ENCODE results near the gene ASAP2. TPM values are rescaled to one million over a fixed set of nuclear protein-coding genes. Genes with fewer than 3 reads are reported as not detected.

ASAP2 gene
- total RNA-seq, 1 experiment from 2014 or later: 12.6 TPM

DNA sequence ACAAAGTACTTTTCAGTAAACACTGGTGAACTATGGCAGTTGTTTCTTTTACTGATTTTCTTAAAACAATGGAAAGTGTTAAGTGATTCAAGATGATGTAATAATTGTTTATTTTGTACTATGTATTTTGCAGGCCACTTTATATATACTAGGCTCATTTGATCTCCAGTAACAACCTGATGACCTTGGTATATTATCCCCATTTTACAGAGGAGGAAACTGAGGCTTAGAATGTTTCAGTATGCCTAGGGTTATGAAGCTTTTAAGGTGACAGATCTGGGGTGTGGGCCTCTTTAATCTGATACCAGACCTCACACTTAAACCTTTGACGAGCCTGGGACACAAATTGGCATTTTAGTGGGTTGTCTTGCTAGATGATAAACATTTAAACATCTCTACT is 153.5 kb downstream of the ASAP2 start:
- no peak overlapping the region for H3K4me3 Mint-ChIP-seq
- no peak overlapping the region for H2BK120ac ChIP-seq (ENCODE audit: low read depth, low read length, poor library complexity, severe bottlenecking)
- H3K27me3 Mint-ChIP-seq (ENCODE audit: low read depth): no peaks in the 10 kb centered on the region
- H3K9me3 ChIP-seq (ENCODE audit: control insufficient read depth, low read depth, low read length): no peaks in the 10 kb centered on the region
- H2AFZ ChIP-seq (ENCODE audit: low read length): no peak overlapping the region
- H3K4me2 ChIP-seq (ENCODE audit: insufficient read depth, insufficient read length, low read length): no peak overlapping the region
- H3K4ac ChIP-seq (ENCODE audit: low read depth, low read length): no peak overlapping the region
- no peak overlapping the region for H4K8ac ChIP-seq (replicated peaks; ENCODE audit: insufficient read length, low read depth, low read length)
- H2BK5ac ChIP-seq (ENCODE audit: insufficient read length, low read length): no peak overlapping the region
- H2BK12ac ChIP-seq (ENCODE audit: insufficient read length, low read depth, low read length): no peak overlapping the region
- no peak overlapping the region for H3K27ac ChIP-seq (ENCODE audit: insufficient read length, low read depth, low read length)
- no peak overlapping the region for H3K9ac ChIP-seq (ENCODE audit: extremely low read depth, insufficient read length, low read length)
- peaks cover 15 to 16% of the 10 kb centered on the region in 2 experiments for H3K4me1 Mint-ChIP-seq
- WGBS (ENCODE audit: extremely low coverage, insufficient read length, low lambda C conversion rate): no CpG with 5 or more reads among the region's 1 CpG
- H4K5ac ChIP-seq (ENCODE audit: insufficient read length, low read depth, low read length): no peak overlapping the region
- no peak overlapping the region for H4K91ac ChIP-seq (ENCODE audit: insufficient read length, low read depth, low read length)
- H3K4me1 ChIP-seq (ENCODE audit: insufficient read depth, low read length): peaks cover 4% of the 10 kb centered on the region; the same call in 1 of the 2 replicates
- no peak overlapping the region for H2AK5ac ChIP-seq (ENCODE audit: insufficient read length, low read length)
- H3K27me3 ChIP-seq (ENCODE audit: insufficient read depth, low read length): no peaks in the 10 kb centered on the region
- no peaks in the 10 kb centered on the region for H3K9me3 Mint-ChIP-seq
- H3K79me2 ChIP-seq (ENCODE audit: insufficient read depth, low read length): no peaks in the 10 kb centered on the region
- peaks cover 8 to 48% (median 21%) of the 10 kb centered on the region in 3 experiments; a peak in 6 of 7 replicates for H3K36me3 Mint-ChIP-seq (ENCODE audit: insufficient read depth in 1 of 3, low read depth in 3 of 3)
- no peak overlapping the region for H3K23ac ChIP-seq (ENCODE audit: insufficient read length, low read depth, low read length)
- H3T11ph ChIP-seq (ENCODE audit: low read length): no peak overlapping the region
- no peak overlapping the region for H2BK15ac ChIP-seq (ENCODE audit: low read depth, low read length)
- H2BK20ac ChIP-seq (ENCODE audit: low read depth, low read length, poor library complexity, severe bottlenecking): no peak overlapping the region
- no peak overlapping the region for H3K56ac ChIP-seq (ENCODE audit: insufficient read length, low read depth, low read length)
- no peak for TF ChIP-seq CTCF (conservative IDR thresholded peaks at IDR 0.05)
- no peaks in the 10 kb centered on the region for H3K23me2 ChIP-seq (ENCODE audit: insufficient read length, low read depth, low read length, poor library complexity, severe bottlenecking)
- no peaks in the 10 kb centered on the region for H4K20me1 ChIP-seq (ENCODE audit: control insufficient read depth, insufficient read depth, insufficient read length)
- no peak overlapping the region for H3K18ac ChIP-seq (ENCODE audit: insufficient read length, low read depth, low read length)
- no peak overlapping the region for H3K27ac Mint-ChIP-seq
- no peak for DNase-seq
- no peaks in the 10 kb centered on the region for H3K79me1 ChIP-seq (ENCODE audit: insufficient read depth, low read depth, low read length, poor library complexity, severe bottlenecking)
- no peak overlapping the region for H3K14ac ChIP-seq (ENCODE audit: insufficient read depth, low read length)

All from H9 (cell line).